NCI-H2107 (cell line): ENCODE measurements around the gene ZNF385C.
"Not testable (repeated sequence)": the region's sequence is repeated elsewhere in the genome, so short reads cannot be mapped to it uniquely, and the experiment has no call there.

Experiments used
- DNase-seq: peaks from one replicate; lab custom pipeline; 2025; lab: John Stamatoyannopoulos, UW

Gene ZNF385C

DNA sequence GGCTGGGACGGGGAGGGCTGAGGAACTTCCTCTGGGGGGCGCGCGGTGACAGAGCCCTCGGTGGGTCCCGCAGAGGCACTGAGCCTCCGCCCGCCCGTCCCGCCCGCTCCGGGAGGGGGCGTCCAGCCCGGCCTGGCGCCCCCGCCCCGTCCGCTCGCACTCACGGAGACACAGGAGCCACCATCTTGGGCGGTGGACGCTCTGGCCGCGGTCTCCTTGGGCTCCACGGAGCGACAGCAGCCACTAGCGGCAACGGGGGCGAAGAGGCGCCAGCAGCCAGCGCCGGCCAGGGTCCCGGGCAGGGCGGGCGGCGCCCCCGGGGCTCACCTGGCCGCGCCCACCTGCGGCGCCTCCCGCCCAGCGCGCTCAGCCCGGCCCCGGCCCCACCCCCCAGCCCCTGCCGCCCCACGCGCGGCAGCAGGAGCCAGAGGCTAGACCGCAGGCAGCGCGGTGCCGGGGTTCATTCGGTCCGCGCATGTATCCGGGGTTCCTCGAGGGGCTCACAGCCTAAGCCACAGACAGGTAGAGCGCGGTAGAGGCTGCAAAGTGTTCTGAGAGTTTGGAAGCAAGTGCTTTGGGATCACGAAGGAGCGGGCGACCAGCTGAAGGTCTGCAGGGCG, 47.8 kb downstream of the ZNF385C start, which contains the start of gene C17orf113:
C17orf113 (minus strand) TSS at position 209 of the 620 bp plus-strand sequence. CDS start 7,225 bp downstream, outside the sequence.
- peak; percentile 40 for DNase-seq

DNA sequence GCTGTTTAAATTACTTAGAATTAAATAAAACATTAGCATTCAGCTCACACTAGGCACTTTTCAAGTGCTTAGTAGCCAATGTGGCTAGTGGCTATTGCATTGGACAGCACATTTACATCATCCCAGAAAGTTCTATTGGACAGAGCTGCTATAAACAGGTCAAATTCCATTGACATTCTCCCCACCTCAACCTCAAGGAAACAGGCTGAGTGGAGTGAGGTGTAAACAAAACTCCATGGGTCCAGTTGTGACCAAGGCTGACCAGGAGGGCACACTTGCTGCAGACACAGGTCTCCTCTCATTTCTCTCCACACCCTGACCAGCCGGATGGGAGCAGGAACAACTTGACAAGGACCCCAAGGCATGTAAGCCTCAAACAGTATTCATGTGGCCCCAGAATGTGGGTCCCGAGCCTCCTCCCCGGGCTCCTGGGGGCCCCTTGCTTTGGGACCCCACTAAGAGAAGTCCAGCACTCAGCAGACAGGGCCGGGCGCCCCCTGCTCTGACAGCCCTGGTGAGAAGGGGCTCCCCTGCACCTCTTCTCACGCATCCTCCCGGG, 48.4 kb downstream of the ZNF385C start:
- no peak for DNase-seq

DNA sequence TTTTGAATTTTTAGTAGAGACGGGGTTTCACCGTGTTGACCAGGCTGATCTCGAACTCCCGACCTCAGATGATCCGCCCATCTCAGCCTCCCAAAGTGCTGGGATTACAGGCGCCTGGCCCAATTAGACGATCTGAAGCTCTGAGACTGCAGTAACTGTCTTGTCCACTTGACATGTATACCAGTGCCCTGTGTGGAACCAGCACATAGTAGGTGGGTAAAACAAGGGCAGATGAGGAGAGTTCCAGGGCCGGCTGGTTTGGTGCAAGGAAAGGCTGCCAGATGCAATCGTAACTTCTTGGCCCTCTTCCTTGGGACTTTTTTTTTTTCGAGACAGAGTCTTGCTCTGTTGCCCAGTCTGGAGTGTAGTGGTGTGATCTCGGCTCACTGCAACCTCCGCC, 50.9 kb downstream of the ZNF385C start:
- no peak for DNase-seq

DNA sequence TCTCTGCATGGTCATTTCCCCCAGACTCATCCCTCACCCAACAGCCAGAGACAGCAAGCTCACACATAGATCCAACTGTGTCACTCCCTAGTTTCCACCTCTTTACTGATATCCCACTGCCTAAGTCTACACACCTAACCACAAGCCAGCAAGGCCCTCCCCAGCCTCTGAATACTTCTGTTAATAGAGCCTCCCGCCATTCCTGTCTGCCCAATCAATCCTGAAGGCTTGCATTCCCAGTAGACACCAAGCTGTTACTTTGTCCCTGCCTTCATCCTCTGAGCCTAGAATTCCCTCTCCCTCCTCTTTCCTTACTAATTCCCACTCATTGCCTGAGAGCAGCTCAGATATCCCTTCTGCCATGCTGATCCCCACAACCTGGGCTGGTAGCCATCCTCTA, 52.6 kb downstream of the ZNF385C start:
- no peak for DNase-seq

DNA sequence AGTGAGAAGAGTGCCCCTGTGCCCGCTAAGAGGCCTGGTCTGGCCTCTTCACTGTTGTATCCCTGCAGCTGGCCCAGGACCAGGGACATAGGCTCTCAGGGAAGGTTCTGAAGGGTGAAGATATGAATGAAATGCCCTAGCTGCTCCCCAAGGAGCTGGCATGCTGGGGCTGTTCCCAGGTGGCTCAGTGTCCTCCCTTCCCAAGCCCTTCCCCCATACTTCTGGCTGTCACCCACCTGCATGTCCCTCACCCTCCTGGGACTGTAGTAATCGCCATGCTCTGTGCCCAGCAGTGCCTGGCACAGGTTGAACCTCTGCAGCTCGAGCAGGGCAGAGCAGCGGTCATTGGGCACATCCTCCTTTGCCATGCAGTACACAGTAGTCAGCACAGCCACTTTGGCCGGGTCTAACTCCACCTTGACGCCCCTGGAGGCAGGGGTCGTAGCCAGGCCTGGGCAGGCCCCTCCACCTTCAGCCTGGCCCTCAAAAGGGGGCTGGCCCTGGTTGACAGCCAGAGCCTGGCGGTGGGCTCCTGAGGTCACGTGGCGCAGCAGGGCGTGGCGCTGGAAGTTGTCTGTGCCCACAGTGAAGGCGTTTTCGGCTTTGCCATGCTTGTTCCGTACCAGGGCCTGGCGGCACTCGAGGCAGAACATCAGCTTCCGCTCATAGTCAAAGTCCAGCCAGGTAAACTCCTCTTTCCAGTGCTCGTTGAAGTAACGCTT, 55.5 kb downstream of the ZNF385C start:
- no peak for DNase-seq

DNA sequence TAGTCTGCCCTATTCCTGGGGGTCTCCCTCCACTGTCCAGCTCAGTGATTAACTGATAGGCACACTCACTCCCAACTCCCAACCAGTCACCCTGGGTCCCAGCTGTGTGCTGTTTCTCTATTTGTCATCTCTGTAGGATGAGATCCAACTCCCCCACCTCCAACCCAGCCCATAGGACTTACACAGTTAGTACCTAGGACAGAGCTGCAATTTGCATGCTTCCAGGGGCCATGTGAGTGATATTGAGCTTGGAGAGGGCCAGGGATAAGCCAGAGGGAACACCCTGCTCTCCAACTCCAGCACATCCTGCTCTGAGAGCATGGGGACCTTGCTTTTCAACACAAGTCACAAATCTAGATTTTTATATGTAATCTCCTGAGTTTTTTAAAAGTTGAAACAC, 56.7 kb downstream of the ZNF385C start:
- no peak for DNase-seq

DNA sequence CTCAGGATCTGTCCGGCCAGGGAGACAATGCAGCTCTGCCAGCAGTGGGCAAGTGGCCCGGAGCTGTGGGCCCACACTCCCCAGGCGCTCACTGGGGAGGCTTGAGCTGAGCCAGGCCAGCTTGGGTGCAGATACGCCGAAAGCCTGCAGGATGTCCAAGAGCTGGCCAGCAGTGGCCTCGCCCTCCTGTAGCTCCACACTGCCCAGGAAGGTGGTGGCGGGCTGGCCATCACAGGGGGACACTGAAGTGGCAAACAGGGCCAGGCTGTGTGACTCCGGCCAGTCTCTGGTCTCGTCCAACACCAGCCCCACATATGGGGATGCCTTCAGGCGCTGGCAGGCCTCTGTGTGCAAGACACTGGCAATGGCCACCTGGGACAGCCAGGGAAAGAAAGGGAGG, 57.5 kb downstream of the ZNF385C start:
- DNase-seq = no peak

DNA sequence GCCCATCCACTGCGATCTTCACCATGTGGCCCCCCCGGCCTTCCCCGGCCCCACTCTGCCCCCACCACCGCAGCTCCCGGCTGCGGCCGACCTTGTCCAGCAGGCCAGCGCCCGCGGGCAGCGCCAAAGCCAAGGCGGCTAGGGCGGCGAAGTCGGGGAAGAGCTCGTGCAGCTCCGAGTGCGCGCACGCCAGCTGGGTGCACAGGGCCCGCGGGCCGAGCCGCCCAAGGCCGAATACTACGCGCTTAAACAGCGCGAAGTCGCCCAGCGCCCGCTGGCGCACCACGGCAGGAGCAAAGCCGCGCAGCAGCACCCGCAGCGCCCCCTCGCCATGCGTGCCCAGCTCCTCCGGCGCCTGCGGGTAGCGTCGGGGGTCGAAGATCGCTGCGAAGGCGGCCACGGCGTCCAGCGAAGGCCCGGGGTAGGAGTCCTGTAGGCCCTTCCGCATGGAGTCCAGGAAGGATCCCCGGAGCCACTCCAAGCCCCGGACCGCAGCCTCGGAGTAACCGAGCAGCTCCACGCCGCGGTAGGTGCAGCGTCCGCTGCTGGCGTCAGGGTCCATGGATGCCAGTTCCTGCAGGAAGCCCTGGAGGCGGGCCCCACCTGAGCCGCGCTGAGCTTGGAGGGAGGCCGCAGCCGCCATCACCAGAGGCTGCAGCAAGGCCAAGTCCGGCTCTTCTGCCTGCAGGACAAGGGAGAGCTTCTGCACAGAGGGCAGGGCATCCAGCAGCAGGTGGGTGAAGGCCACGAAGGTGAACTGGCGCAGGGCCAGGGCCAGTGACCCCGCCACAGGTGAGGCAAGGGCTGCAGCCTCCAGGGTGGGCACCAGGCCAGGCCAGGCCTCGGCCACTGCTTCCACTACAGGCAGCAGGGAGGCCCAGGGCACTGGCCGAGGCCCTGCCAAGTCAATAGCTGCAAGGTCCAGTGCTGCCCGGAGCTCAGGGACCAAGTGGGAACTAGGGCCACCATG, 58.2 kb downstream of the ZNF385C start:
- DNase-seq = no peak

DNA sequence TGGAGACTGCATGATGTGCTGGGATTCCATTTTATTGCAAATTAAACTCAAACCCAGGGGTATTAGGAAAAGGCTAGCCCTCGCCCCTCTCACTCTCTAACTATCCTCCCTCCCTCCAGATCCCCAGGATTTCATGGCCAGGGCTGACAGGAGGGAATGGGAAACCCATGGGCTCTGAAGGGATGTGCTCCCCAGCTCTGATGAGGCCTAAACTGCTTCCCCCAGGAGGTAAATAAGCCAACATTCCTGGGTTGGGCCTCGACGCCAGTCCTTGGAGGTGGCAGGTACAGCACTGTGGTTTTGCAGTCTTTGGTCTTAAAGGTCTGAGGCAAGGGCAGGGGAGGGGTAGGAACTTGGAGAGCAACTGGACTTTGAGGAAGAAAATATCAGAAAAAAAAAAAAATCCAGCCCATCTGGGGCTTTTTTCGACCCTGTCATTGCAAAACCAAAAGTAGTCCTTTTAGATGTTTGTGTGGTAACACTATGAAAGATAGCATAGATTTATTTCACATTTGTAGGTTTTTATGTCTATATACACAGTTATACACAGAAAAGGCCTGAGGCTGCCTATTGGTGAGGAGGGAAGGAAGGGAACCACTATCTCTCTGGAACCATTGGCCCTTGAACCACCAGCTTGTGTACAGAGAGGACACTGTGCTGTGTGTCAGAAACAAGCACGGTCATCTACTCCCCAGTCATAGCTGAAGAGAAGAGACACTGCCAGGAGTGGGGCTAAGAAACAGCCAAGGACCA, 59.9 kb downstream of the ZNF385C start:
- DNase-seq = no peak

DNA sequence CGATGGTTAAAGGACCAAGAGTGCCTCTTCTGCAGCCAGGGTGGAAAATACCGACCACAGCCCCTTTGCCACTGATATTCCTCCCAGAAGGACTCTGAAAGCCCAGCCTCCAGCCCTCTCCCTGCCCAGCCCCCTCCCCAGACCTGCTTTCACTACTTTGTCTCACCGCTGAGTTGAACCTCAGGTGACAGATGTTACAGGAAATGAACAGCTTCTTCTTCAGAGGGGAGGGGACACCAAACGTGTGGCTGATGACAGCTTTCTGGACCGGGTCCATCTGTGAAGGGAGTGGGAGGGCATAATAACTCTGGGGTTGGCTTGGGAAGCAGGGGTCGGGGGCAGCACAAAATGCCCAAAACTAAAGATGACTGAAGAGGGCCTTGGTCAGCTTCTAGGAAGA, 64.2 kb downstream of the ZNF385C start:
- no peak for DNase-seq

DNA sequence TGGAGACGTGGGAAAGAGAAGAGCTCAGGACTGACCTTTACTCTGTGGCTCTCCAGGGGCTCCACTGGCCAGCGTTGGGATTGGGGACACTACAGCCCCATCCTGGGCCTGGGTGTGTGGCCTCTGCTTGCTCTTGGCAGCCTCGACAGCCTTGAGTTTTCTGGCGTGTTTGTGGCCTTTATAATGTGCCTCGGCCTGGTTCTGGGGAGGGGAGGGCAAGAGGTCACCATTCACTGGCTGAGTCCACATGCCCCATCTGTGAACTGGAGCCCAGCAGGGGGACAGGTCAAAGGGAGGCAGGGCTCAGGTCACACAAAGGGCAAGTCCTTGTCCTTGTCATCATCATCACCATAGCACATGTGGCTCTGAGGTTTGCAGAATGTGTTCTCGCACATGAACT, 66.7 kb downstream of the ZNF385C start:
- no peak for DNase-seq

DNA sequence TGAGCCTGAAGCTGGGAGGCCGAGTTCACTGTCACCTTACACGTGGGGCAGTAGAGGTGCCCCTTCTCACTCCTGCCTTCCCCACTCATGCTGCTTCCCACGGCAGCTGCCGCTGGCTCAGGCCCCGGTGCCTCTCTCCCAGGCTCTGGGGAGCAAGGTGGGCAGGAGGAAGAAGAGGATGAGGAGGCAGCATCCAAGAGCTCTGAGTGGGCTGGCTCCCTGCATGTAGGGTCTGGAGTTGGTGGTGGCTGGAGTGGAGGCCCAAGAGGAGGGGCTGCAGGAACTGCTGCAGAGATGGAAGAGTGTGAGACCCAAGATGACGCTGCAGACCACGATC, 69.5 kb downstream of the ZNF385C start:
- no peak for DNase-seq

DNA sequence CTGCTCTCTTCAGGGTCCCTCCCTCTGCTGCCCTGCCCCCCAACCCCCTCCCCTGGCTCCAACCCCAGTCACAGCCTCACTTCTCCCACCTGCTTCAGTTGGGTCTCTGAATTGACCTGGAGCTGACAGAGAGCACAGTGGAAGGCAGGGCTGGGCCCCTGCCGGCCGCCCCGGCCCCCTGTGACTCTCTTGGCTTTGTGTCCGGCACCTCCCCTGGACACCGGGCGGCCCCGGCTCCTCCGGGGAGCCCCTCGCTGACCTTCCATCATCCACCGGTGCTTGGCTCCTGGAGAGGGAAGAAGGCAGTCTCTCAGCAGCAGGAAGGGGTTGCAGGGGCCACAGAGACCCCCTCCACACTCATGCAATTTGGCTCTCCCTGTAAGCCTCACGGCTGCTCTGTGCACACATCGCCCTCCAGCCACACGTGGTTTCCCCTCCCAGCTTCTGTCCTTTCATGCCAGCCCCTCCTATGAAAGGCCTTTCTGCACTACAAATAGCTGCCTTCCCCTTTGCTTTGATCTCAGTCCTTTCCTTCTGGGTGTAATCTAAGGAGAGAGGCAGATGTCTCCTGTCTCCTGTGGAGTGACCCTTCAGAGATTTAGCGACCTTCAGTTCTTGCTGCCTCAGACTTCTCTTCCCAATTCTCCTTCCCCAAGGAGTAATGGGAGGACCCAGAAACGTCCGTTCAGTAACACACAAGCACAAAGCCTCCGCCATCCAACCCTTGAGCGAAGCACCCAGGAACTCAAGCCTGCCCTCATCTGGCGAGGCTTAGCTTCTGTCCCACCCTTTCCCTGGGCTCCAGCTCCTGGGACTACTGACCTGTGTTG, 70.1 kb downstream of the ZNF385C start:
- no peak for DNase-seq

DNA sequence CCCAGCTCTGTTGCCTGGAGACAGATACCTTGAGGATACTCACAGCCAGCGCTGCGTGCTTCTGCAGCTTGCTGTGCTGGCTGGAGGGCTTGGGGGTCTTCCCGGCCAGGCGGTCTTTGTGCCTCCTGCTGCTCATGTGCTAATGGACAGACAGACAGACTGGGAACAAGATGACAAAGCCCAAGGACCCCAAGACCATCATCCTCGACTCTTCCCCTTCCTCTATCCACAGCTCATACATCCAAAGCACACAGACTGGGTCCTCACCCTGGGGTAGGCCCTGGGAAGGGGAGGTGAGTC, 70.7 kb downstream of the ZNF385C start:
- DNase-seq = no peak

DNA sequence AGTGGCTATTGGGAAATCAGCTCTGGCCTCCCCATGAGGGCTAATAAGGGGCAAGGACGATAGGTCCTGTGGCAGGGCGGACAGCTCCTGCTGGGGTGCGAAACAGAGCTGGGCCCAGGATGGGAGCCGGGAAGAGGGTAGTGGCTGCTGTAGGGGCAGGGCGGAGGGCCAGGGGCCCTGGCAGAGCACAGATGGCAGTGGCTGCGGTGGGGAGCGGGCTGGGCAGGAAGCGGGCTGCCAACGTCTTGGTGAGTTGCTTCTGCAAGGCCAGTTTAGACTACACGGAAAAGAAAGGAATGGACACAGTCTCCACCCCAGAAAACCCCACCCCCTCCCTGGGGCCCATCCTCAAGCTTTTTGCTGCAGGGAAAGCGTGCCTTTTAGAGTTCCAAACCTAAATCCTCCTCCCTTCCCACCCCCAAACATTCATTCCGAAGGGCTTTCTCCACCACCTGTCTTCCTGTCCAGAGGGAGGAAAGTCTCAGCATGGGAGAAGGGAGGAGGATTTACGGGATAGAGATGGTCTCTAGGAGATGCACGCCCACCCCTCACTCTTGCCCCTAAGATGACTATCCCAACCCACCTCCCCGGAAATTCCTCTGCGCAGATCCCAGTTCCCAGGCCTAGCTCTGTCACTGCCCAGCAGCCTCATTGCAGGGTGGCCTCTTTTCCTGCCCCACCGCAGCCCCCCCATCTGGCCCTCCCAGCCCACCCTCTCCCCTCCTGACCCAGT, 71.2 kb downstream of the ZNF385C start:
- no peak for DNase-seq

DNA sequence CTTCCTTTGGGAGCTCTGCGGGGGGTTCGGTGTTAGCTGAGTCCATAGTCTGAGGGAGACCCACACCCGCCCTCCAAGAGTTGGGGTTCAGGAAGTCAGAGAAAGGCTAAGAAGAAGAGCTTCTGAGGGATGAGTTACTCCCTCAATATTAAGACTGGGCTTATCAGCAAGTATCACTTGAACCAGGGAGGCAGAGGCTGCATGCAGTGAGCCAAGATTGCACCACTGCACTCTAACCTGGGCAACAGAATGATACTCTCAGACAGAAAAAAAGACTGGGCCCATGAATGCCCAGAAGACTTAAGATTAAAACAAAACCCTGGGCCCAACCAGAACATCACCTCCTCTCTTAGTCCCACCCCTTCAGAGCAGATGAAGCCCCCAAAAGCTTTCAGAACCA, 72.3 kb downstream of the ZNF385C start:
- DNase-seq = no peak

DNA sequence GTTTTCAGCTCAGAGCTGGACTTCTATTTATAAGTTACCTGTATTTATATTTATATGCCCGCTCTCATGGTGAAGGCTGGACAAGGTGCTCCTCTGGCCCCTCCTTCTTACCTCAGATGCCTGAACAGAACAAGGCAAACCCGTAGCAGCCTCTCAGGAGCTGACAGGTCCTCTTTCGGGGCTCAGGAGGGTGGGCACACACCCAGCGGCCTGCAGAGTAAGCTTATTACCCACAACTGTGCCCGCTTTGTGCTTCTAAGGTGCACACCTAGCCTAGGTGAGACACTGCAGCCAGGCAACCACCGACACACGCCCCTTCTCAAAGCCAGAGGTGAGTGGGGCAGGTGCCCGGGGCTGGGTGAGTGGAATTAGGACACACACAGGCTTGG, 73.1 kb downstream of the ZNF385C start:
- DNase-seq = no peak

DNA sequence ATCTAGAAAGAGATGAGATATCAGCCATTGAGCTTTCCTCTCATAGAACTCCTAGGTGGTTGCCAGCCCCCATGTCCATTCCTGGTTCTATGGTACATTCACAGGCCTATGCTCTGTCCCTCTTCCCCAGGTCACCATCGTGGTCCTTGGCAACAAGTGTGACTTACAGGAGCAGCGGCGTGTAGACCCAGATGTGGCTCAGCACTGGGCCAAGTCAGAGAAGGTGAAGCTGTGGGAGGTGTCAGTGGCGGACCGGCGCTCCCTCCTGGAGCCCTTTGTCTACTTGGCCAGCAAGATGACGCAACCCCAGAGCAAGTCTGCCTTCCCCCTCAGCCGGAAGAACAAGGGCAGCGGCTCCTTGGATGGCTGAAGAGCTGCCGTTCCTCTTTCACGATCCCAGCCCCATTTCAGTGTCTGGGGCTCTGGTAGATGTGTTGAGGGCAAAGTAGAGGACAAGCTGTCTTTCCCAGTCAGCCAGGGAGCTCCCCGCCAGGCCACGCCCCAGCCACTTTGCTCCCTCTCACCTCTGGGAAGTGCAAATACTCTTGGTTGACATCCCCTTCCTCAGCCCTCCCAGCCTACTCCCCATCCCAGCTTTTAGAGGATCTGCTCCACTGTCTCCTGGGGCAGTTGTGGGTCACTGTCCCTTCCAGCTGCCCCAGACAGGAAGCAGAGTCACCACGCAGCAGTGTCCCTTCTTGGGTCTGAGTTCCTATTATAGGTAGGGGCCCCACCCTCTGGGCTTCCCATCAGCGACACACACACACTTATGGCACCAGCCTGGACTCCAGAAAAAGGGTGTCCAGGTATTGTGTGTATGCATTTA, 74.5 kb downstream of the ZNF385C start:
- no peak for DNase-seq

DNA sequence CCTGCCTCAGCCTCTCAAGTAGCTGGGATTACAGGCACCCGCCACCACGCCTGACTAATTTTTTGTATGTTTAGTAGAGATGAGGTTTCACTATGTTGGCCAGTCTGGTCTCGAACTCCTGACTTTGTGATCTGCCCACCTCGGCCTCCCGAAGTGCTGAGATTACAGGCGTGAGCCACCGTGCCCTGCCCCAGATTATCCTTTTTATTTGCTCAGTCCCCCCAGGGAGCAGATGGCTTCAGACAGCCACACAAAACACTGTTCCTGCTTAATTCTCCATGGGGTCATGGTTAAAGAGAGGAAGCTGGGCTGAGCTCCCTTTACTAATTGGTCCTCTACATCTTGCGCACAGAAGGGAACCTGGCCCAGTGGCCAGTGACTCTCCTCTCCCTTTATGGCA, 77.4 kb downstream of the ZNF385C start:
- DNase-seq = not testable (repeated sequence)
